DOHH2 (cell line): ENCODE results near the gene SERPINH1.
"Not testable (repeated sequence)": the region's sequence is repeated elsewhere in the genome, so short reads cannot be mapped to it uniquely, and the experiment has no call there.

Experiments used
- EZH2phosphoT487 ChIP-seq: fragments of 200-600 bp; sonication (generic); IDR thresholded peaks from 2 replicates; pipeline ENCODE4 v1.6.1; 2017; ENCODE audit warnings: borderline replicate concordance, mild to moderate bottlenecking, antibody characterized with exemption, low read length, moderate library complexity, mixed read lengths
- TF ChIP-seq, protein P1 (sequence below): fragments of 200-600 bp; sonication (generic); IDR thresholded peaks from one replicate; pipeline ENCODE4 v1.5.1; 2014; ENCODE audit warnings: antibody characterized with exemption, mild to moderate bottlenecking, low read depth, low read length; ENCODE audit not compliant: poor library complexity, severe bottlenecking

DNA sequence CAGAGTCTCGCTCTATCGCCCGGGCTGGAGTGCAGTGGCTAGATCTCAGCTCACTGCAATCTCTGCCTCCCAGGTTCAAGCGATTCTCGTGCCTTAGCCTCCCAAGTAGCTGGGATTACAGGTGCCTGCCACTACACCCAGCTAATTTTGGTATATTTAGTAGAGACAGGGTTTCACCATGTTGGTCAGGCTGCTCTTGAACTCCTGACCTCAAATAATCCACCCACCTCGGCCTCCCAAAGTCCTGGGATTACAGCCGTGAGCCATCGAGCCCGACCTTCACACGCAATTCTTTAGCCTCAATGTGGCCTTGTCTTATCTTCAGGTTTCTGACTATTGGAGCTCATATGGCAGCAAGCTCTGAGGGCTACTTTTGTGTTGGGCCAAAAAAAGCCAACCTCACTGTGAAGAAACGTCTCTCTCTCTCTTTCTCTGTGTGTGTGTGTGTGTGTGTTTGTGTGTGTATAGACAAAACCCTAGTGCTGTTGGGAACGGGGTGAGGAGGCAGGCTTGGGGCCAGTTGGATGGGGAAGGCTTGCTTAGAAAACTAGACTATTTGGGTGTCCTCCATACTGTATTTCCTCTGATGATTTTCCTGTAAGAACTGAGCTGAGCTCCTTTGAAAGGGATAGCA, 22.7 kb downstream of the SERPINH1 start:
- TF ChIP-seq, protein P1, sequence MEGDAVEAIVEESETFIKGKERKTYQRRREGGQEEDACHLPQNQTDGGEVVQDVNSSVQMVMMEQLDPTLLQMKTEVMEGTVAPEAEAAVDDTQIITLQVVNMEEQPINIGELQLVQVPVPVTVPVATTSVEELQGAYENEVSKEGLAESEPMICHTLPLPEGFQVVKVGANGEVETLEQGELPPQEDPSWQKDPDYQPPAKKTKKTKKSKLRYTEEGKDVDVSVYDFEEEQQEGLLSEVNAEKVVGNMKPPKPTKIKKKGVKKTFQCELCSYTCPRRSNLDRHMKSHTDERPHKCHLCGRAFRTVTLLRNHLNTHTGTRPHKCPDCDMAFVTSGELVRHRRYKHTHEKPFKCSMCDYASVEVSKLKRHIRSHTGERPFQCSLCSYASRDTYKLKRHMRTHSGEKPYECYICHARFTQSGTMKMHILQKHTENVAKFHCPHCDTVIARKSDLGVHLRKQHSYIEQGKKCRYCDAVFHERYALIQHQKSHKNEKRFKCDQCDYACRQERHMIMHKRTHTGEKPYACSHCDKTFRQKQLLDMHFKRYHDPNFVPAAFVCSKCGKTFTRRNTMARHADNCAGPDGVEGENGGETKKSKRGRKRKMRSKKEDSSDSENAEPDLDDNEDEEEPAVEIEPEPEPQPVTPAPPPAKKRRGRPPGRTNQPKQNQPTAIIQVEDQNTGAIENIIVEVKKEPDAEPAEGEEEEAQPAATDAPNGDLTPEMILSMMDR, result not testable (repeated sequence)
- TF ChIP-seq EZH2phosphoT487, result not testable (repeated sequence)
